GM21360 (cell line): Measurements from ENCODE around the gene MAN1A1.
A peak's percentile ranks its signal among the peaks of the same experiment; 100 is the strongest.
"Not testable (repeated sequence)": the region's sequence is repeated elsewhere in the genome, so short reads cannot be mapped to it uniquely, and the experiment has no call there.

Experiments used
- ATAC-seq: cut with Tn5 transposase; IDR thresholded peaks from one replicate; pipeline ENCODE4 v1.9.1; 2021; ENCODE audit warnings: mild to moderate bottlenecking, moderate library complexity; ENCODE audit not compliant: unreplicated experiment

Gene MAN1A1

DNA sequence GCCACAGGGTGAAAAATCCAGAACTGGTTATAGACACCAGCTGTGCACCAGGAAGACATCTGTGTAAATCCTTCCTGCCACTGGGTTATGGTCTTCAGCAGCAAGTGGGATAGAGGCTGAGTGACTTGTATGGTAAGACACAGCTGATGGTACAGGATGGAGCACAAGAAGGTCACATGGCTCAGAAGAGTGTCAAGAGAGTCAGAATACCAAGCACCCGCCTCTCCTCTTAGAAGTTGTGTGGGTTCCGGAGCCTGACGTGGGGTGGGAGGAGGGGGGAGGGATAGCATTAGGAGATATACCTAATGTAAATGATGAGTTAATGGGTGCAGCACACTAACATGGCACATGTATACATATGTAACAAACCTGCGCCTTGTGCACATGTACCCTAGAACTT is 193.5 kb downstream of the MAN1A1 start:
- not testable (repeated sequence) for ATAC-seq

- ATAC-seq, result no peak
Observed at GRCh38 chr6:119152187-119152586, 197.4 kb downstream of the MAN1A1 start.

DNA sequence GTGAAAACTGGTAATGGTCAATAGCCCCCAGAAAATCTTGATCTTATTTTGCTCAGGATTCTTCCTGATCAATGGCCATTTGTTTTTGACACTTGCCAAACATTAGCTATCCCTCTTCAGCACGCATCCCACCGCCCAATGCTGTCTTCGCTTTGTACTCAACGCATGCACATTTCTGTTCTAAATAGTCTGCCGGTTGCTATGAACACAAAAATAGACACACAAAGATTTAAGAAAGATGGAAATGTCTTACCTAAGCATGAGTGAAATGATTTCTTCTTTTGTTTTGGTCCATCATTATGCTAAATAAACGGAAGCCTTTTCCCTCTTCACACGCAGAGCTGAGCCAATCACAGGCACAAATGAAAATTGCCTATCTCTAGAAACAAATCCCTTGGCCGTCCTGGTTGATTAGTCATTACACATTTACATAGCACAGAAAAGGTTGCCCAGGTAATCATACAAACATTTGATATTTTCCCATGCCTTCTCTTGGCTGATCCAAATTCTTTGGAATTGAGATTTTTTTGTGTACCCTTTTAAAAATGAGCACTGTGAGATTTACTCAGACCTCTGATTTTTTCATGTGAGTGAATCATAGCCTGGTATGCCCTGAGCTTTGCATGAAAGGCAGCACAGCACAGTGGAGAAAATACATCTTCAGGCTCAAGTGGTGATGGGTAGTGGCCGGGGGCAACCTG is 200.6 kb downstream of the MAN1A1 start:
- no peak for ATAC-seq

DNA sequence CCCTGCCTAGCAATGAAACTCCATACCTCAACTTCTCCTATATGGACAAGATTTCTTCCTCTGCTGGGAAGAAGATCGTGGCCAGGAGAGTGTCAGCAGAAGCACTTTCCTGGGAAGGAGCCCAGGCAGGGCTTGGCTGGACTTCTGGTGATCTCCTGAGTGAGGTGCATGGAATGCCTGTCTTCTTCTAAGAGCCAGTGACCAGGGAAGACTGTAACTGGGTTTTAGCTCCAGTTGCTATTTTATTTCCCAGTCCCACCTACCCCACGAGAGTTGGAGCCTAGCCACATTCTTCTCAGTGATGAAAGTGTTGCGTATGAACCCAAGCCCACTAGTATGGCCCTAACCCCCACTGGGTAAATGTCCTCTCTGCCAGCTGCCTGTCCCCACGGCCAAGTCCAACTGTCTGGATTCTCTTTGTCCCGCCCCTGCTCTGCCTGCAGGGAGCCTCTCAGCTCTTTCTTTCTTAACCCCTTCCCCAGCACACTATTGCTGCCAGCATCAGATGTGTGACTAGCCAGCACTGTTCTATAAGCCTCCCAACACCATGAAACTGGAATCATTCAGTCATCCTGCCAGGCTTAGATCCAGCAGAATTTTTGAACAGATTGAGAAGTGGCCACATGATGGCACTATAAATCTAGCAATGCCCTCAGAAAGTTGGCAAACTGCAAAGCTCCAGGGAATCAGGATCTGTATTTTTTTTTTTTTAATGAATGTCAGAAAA is 201.3 kb downstream of the MAN1A1 start:
- peak; percentile 25 for ATAC-seq

- ATAC-seq, result peak; percentile 99
Observed at GRCh38 chr6:119147101-119148053, 202.2 kb downstream of the MAN1A1 start.

- no peak for ATAC-seq
Observed at GRCh38 chr6:119145111-119145510, 204.4 kb downstream of the MAN1A1 start.

DNA sequence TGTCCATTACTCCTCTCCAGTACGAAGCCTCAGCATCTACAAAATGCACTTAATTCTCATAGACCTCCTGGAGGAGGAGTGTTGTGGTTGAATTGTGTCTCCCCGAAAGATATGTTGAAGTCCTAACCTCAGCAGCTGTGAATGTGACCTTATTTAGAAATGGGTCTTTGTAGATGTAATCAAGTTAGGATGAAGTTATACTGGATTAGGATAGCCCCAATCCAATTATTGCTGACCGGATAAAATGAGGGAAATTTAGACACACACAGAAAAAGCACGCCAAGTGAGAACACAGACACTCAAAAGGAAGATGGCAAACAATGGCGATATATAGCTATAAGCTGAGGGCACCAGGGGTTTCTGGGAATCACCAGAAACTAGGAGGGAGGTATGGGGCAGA is 206.9 kb downstream of the MAN1A1 start:
- no peak for ATAC-seq

DNA sequence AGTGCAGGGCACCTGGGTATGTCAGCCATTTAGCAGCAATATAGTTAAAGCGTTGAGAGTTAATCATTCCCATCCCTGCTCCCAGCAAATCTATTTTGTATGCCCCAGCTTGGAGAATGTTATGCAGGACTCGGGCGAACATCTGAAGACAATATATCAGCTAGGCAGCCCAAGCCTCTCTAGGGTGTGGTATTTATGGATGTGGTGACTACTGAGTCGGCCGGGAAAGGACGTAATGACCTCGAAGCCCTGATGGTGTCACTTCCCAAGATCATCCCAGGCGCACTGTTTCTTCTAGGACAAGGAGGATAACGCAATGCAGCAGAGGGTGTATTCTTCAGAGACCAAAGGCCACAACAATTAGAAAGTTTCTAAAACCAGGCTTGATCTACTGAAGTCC is 207.5 kb downstream of the MAN1A1 start:
- no peak for ATAC-seq

GRCh38 chr6:119140196-119141140 is 209.1 kb downstream of the MAN1A1 start:
- no peak for ATAC-seq

GRCh38 chr6:119138906-119139541 is 210.5 kb downstream of the MAN1A1 start:
- ATAC-seq, result peak; percentile 82

GRCh38 chr6:119137194-119138072 is 212.1 kb downstream of the MAN1A1 start:
- no peak for ATAC-seq

DNA sequence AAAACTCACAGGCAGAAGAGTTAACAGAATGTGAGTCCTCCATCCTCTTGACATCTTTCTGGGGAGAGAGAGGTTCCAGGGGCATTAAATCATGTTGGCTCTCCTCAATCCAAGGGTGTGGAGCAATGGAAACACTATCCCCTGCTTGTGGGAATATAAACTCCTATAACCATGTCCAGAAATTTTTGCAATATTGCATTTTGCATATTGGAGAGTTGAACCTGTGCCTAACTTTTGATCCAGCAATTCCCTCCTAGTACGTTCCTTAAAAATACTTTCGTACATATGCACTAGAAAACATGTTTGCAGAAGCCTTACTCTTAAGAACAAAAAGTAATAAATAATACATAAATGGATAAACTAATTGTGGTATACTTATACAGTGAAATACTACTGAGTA is 214.8 kb downstream of the MAN1A1 start:
- no peak for ATAC-seq

- no peak for ATAC-seq
Observed at GRCh38 chr6:119133400-119133799, 216.2 kb downstream of the MAN1A1 start.

- ATAC-seq, result no peak
Observed at GRCh38 chr6:119132261-119132981, 217.1 kb downstream of the MAN1A1 start.

DNA sequence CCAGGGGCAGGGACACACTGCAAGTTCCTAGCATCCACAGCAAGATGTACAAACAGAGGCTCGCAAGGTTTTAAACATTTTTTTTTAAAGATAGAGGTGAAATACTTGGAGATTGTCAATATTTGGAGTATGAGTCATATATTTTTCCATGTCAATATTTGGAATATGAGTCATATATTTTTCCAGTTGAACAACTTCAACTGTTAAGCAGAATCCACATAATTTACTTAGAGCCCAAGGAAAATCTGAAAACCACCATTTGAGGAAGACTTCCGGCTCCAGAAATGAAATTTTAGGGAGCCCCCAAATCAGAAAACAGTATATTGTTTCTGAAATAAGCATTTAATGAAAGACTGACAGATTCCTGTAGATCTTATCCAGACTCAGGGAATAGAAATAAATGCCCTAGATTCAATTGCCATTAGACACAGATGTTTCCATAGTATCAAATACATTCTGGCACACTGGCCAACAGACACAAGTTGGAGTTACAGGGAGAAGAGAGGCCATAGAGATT is 219.5 kb downstream of the MAN1A1 start:
- ATAC-seq, result no peak

DNA sequence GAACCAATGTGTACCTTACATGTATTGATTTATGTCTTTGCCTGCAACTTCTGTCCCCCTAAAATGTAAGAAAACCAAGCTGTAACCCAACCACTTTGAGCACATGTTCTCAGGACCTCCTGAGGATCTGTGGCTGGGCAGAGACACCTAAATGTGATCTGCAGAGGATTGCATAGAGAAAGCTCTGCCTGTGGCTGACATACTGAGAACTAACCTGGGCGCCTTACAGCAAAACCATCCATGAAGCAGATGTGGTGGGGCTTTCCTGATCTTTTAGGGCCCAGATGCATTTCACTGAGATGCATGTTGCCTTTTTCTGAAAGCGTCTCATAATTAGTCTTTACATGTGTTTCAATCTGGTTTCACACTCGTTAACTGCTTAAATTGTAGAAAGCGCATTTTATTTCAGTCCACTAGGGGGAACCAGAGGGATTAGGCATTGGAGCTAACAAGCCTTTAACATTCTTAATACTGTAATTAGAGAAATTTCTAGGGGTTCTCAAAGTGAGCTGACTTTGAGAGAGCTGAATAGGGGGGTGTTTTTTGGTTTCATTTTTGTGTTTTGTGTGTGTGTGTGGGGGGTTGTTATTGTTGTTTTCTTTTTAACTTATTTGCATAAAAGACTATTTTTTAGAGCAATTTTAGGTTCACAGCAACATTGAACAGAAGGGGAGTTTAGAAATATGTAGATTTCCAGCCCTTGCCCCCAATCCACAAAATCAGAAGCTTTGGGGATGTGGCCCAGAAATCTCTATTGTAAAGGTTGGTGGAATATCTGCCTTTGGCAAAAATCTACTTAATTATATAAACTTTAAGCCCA is 220.2 kb downstream of the MAN1A1 start:
- peak; percentile 77 for ATAC-seq

- ATAC-seq, result no peak
Observed at GRCh38 chr6:119128252-119128912, 221.2 kb downstream of the MAN1A1 start.
